OCI-LY7 (cell line): ENCODE data around the gene CTTNBP2.
"Not testable (repeated sequence)": the region's sequence is repeated elsewhere in the genome, so short reads cannot be mapped to it uniquely, and the experiment has no call there.

ENCODE experiments used
- EZH2phosphoT487 ChIP-seq: fragments of 200-600 bp; sonication (generic); IDR thresholded peaks from 2 replicates; pipeline ENCODE4 v1.6.1; 2018; ENCODE audit warnings: low read depth, borderline replicate concordance, mild to moderate bottlenecking, mixed run types, antibody characterized with exemption, low read length, moderate library complexity, mixed read lengths
- TF ChIP-seq, protein P1 (sequence below): fragments of 200-600 bp; sonication (generic); conservative IDR thresholded peaks from 2 replicates; pipeline ENCODE4 v1.5.1; 2014; ENCODE audit warnings: mild to moderate bottlenecking, antibody characterized with exemption, low read length, moderate library complexity, mixed read lengths

DNA sequence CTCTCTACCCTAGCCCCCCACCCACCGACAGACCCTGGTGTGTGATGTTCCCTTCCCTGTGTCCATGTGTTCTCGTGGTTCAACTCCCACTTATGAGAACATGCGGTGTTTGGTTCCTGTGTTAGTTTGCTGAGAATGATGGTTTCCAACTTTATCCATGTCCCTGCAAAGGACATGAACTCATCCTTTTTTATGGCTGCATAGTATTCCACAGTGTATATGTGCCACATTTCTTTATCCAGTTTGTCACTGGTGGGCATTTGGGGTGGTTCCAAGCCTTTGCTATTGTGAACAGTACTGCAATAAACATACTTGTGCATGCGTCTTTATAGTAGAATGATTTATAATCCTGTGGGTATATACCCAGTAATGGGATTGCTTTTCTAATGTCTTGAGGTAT, 165.1 kb downstream of the CTTNBP2 start:
- TF ChIP-seq, protein P1, sequence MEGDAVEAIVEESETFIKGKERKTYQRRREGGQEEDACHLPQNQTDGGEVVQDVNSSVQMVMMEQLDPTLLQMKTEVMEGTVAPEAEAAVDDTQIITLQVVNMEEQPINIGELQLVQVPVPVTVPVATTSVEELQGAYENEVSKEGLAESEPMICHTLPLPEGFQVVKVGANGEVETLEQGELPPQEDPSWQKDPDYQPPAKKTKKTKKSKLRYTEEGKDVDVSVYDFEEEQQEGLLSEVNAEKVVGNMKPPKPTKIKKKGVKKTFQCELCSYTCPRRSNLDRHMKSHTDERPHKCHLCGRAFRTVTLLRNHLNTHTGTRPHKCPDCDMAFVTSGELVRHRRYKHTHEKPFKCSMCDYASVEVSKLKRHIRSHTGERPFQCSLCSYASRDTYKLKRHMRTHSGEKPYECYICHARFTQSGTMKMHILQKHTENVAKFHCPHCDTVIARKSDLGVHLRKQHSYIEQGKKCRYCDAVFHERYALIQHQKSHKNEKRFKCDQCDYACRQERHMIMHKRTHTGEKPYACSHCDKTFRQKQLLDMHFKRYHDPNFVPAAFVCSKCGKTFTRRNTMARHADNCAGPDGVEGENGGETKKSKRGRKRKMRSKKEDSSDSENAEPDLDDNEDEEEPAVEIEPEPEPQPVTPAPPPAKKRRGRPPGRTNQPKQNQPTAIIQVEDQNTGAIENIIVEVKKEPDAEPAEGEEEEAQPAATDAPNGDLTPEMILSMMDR: not testable (repeated sequence)
- TF ChIP-seq EZH2phosphoT487: not testable (repeated sequence)
